GM19372 (cell line): ENCODE results near the gene UPK3B.
"Not testable (repeated sequence)": the region's sequence is repeated elsewhere in the genome, so short reads cannot be mapped to it uniquely, and the experiment has no call there.

Experiments
- ATAC-seq: cut with Tn5 transposase; IDR thresholded peaks from one replicate; pipeline ENCODE4 v1.9.1; 2021; ENCODE audit warnings: mild to moderate bottlenecking, low read depth, moderate library complexity; ENCODE audit not compliant: unreplicated experiment

Gene UPK3B

GRCh38 chr7:76512941-76513816 is 2.8 kb downstream of the UPK3B start:
- no peak for ATAC-seq

- ATAC-seq = no peak
Observed at GRCh38 chr7:76513817-76514799, 3.8 kb downstream of the UPK3B start.

GRCh38 chr7:76514926-76515771 is 4.8 kb downstream of the UPK3B start:
- no peak for ATAC-seq

GRCh38 chr7:76515999-76516443 is 5.7 kb downstream of the UPK3B start:
- no peak for ATAC-seq

GRCh38 chr7:76516932-76517331 is 6.6 kb downstream of the UPK3B start:
- not testable (repeated sequence) for ATAC-seq

- ATAC-seq = not testable (repeated sequence)
Observed at GRCh38 chr7:76526183-76526582, 15.8 kb downstream of the UPK3B start.

- ATAC-seq = not testable (repeated sequence)
Observed at GRCh38 chr7:76531643-76532042, 21.3 kb downstream of the UPK3B start.

- ATAC-seq = not testable (repeated sequence)
Observed at GRCh38 chr7:76543197-76543596, 32.8 kb downstream of the UPK3B start, which contains the start of gene SPDYE16. TSS of gene SPDYE16 (minus strand) at chr7:76543297. CDS start at chr7:76541459, 1,838 bp downstream.

- ATAC-seq = peak; percentile 98
Observed at GRCh38 chr7:76549025-76549854, 38.9 kb downstream of the UPK3B start.

GRCh38 chr7:76549855-76550248 is 39.5 kb downstream of the UPK3B start:
- not testable (repeated sequence) for ATAC-seq

GRCh38 chr7:76551992-76552391 is 41.6 kb downstream of the UPK3B start:
- not testable (repeated sequence) for ATAC-seq

- not testable (repeated sequence) for ATAC-seq
Observed at GRCh38 chr7:76559685-76560084, 49.3 kb downstream of the UPK3B start.

GRCh38 chr7:76560157-76560556 is 49.8 kb downstream of the UPK3B start:
- ATAC-seq = not testable (repeated sequence)

GRCh38 chr7:76561342-76561741 is 51.0 kb downstream of the UPK3B start:
- not testable (repeated sequence) for ATAC-seq

- ATAC-seq = not testable (repeated sequence)
Observed at GRCh38 chr7:76565001-76565400, 54.6 kb downstream of the UPK3B start.
